ENCODE measurements around the gene CACNA2D4. TPM values are rescaled to one million over a fixed set of nuclear protein-coding genes. Genes with fewer than 3 reads are reported as not detected.

The CACNA2D4 gene
- 0.87 and 1.5 TPM in 2 replicates for total RNA-seq

DNA sequence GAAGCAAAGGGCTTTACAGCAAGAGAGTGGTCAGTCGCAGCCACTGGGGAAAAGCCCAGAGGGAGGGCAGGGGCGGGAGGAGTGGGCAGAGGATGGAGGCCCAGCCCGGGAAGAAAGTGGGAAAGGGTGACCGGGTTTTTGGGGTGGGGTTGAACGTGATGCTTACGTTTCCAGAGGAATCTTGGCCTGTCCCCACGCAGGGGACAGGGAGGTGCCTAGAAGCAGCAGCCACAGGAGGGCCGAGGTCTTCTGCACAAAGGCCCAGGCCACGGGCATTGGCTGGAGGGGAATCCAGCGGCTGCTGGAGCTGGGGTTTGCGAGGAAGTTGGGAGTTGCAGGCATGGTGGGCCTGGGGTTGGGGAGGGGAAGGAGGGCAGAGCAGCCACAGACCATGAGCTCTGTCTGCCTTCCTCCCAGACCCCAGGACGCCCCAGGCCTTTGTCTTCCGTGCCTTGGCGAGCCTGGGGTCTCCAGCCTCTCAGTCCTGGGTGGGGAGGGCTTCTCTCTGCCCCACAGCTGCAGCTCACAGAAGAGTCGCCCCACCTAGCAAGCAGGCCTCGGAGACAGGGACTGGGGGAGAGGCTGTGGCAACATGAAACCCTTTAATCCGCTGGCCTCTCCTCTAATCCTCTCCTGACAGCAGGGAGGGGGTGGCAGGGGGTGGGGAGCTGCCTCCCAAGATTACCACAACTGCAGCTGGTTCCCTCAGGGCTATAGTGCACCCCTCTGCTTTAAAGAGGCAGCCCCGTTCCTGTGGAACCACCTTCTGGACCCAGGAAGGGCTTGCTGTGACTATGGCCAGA is at the start of gene CACNA2D4:
Gene CACNA2D4 (minus strand): TSS at position 572 of the 803 bp plus-strand sequence. CDS start 179 bp downstream, at position 393.

DNA sequence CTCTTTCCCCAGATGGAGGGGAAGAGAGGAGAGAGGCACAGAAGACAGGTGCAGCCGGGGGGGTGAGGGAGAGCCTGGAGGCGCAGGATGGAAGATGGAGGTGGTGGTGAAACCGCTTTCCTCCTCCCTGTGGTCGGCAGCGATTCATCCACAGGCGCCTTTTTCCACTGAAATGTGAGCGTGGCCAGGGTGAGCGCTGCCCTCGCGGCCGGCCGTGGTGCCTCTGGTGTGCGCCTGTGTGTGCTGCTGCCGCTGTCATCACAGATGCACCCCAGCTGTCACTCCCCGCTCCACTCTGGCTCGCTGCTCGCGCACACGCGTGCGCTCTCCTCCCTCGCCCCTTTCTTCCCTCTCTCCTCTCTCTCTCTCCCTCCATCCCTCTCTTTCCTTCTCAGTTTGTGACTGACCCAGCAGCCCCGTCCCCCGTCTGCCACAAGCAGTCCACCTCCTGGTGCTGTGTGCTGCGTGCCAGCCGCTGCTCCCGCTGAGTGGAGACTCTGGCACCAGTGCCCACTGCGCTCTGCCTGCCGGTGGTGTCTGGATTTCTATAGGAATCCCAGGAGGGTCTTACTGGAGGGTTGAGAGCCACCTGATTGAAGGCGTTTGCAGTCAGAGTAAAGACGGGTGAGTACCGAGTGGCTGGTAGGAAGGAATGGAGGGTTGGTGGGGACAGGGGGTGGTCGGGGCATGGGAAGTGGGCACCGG is 98.1 kb downstream of the CACNA2D4 start, which contains the start of gene LRTM2:
Gene LRTM2 (plus strand): TSS at position 375 of the 705 bp plus-strand sequence. CDS start 7,584 bp downstream, outside the sequence.

Other genes with a start within 250 kb of the CACNA2D4 start
- gene ADIPOR2, start 227.6 kb downstream of the CACNA2D4 start, total RNA-seq = 24.5 and 43.1 TPM in 2 replicates
- not detected in 2 replicates for gene LRTM2, start 98.1 kb downstream of the CACNA2D4 start, total RNA-seq
- gene DCP1B, start 85.8 kb upstream of the CACNA2D4 start, total RNA-seq = 10.5 and 17.2 TPM in 2 replicates
- 9.2 and 28.1 TPM in 2 replicates for gene CACNA1C, start 134.3 kb upstream of the CACNA2D4 start, total RNA-seq